CD4-positive, alpha-beta T cell treated with Interleukin-4 for 1 hour (primary cell): ENCODE data around the gene CHST3.
"Not testable (repeated sequence)": the region's sequence is repeated elsewhere in the genome, so short reads cannot be mapped to it uniquely, and the experiment has no call there.

Experiments used
- DNase-seq, 2 donors: peaks; one replicate each; pipeline ENCODE4 v3.0.0-alpha.2; 2020 to 2022

Gene CHST3

GRCh38 chr10:72013202-72013945 lies 49.2 kb downstream of the CHST3 start:
- no peak for DNase-seq

DNA sequence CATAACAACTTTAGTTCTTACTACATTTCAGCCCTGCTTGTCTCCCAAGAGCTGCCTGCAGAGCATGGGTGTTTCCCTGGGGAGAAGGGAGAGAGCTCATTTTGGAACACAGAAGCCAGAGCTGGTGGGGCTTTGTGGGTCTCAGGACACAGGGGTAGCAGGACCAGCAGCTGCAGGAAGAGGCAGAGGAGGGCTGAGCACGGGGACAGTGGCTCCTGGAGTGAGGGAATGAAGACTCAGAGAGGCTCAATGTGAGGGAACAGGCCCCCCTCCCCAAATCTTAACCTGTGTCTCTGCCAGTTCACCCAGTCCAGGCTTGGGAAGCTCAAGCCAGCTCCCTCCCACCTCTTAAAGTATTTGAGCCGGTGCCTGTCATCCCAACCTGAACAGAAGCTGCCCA lies 50.0 kb downstream of the CHST3 start:
- no peak for DNase-seq

DNA sequence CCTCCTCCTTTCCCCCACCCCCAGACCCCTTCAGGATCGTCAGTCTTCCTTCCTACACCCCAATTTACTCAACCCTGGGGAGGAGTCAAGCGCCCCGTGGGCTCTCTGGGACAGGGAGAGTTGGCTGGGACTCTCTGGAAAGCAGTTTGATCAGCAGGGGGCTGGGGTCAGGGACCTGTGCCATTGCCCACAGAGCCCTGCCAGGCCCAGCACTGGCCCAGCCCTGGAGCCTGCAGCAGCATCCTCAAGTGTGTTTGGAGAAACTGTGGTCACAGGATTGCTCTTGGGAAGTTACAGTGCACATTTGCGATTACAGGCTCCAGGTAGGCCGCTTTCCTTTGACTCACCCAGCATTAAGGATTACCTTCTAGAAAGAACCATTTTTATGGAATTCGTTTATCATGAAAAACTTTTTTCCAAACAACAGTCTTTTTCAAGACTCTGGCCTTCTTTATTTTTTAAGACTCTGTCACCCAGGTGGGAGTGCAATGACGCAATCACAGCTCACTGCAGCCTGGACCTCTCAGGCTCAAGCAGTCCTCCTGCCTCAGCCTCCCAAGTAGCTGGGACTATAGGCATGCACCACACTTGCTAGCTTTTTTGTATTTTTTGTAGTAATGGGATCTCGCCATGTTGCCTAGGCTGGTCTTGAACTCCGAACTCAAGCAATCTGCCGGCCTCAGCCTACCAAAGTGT lies 50.7 kb downstream of the CHST3 start:
- DNase-seq: no peak

GRCh38 chr10:72015841-72016240 lies 51.6 kb downstream of the CHST3 start:
- no peak for DNase-seq

DNA sequence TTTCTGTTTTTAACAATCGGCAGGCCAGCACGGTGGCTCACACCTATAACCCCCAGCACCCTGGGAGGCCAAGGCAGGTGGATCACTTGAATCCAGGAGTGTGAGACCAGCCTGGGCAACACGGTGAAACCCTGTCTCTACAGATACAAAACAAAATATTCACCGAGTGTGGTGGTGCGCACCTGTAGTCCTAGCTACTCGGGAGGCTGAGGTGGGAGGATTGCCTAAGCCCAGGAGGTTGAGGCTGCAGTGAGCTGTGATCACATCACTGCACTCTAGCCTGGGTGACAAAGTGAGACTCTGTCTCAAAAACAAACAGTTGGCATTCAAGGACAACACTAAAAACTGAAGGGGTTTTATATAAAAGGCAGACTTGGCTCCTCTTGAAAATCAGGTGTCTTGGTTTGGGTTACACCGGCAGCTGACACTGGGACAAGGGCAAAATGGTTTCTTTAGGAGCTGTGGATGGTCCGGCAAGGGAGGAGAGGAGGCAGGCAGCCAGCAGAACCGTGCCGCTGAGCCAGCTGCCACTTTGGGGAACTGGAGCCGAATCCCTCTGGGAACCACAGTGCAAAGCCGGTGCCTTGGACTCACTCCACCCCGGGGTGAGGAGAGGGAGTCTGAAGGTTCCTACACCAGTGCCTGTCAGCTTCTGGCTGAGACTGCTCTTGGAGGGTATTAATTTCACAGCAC lies 52.6 kb downstream of the CHST3 start:
- DNase-seq: no peak

DNA sequence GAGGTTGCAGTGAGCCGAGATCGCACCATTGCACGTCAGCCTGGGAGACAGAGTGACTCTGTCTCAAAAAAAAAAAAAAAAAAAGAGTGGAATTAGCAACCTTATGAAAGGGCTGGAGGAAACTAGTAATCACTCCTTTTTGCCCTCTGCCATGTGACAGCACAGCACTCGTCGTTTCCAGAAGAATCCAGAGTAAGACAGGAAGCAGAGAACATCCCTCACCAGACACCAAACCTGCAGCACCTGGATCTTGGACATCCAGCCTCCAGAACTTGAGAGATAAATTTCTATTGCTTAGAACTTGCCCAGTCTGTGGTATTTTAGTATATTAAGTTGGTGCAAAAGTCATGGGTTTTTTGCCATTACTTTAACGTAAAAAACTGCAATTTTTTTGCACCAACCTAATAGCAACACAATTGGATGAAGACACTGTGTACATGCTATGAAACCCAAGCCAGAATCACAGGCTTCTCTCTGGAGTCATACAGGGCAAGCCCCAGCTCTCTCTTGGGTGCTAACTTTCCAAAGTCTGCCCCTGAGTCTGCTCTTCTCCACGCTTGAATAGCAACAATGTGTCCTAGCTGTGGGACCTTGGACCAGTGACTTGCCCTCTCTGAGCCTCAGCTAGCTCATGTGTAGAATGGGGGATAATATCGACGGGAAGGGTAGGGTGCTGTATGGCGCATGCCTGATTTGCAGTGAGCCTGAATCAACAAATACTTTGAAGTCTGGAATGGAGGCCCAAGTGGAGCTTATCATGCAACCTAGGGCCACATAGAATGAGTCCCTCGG lies 55.1 kb downstream of the CHST3 start:
- DNase-seq: no peak

- no peak for DNase-seq
Observed at GRCh38 chr10:72020914-72021809, 57.0 kb downstream of the CHST3 start.

DNA sequence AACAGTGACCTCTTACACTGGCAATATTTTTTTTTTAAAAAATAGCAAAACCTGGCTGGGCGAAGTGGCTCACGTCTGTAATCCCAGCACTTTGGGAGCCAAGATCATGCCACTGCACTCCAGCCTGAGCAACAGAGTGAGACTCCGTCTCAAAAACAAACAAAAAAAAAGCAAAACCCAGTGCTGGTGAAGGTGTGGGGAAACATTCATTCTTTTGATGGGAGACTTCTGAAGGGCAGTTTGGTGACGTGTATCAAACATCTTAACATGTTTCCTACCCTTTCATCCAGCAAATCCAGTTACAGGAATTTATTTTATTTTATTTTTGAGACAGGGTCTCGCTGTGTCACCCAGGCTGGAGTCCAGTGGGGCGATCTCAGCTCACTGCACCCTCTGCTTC lies 58.0 kb downstream of the CHST3 start:
- DNase-seq: no peak

- DNase-seq: no peak
Observed at GRCh38 chr10:72024596-72024995, 60.4 kb downstream of the CHST3 start.

DNA sequence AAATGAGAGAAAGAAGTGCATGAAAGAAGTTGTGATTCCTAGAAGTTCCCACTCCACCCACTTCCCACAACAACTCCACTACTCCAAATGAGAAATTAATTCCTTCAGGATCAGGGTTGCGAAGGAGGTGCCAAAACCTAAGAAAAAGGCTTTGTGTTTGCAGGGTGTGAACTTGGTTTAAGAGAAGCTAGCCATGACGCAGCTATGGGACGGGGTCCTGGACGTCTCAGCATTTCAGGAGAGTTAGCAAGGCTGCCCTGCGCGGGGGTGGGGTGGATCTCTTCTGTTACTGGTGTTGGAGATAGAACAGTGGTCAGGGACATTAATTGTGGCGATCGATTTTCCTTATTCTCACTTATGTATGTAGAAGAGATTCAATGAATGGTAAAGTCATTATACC lies 61.2 kb downstream of the CHST3 start:
- DNase-seq: no peak

- no peak for DNase-seq
Observed at GRCh38 chr10:72025832-72026231, 61.6 kb downstream of the CHST3 start.

GRCh38 chr10:72026278-72027111 lies 62.3 kb downstream of the CHST3 start:
- no peak for DNase-seq

GRCh38 chr10:72027498-72027897 lies 63.3 kb downstream of the CHST3 start:
- no peak for DNase-seq

GRCh38 chr10:72029414-72029813 lies 65.2 kb downstream of the CHST3 start:
- DNase-seq: no peak

GRCh38 chr10:72030762-72031543 lies 66.8 kb downstream of the CHST3 start:
- DNase-seq: no peak

GRCh38 chr10:72031706-72032105 lies 67.5 kb downstream of the CHST3 start:
- no peak for DNase-seq

DNA sequence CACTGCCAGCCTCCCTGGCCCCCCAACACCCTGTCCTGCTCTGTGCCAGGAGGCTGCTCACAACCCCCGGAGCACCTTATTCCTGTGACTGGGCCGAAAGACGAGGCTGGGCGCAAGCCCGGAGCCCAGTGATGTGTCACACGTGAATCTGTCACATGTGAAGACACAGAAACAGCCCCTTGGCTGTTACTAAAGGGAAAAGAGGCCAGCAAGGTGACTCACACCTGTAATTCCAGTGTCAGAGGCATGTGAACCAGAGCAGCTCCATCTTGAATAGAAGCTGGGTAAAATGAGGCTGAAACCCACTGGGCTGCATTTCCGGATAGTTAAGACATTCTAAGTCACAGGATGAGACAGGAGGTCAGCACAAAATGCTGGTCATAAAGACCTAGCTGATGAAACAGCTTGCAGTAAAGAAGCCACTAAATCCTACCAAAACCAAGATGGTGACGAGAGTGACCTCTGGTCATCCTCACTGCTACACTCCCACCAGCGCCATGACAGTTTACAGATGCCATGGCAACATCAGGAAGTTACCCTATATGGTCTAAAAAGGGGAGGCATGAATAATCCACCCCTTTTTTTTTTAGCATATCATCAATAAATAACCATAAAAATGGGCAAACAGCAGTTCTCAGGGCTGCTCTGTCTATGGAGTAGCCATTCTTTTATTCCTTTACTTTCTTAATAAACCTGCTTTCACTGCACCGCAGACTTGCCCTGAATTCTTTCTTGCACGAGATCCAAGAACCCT lies 68.4 kb downstream of the CHST3 start:
- not testable (repeated sequence) for DNase-seq

GRCh38 chr10:72034040-72034499 lies 69.9 kb downstream of the CHST3 start:
- DNase-seq: no peak

DNA sequence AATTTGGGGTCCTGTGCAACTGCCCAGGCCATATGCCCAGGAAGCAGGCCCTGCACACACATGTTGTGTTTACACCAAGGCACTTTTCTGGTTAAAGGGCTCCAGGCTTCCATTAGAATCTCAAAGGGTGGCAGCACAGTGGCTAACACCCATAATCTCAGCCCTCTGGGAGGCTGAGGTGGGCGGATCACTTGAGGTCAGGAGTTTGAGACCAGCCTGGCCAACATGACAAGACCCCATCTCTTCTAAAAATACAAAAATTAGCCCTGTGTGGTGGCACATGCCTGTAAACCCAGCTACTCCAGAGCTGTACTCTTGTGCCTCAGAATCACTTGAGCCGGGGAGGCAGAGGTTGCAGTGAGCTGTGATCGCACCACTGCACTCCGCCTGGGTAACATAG lies 70.6 kb downstream of the CHST3 start:
- DNase-seq: no peak
